Keratinocyte (primary cell): ENCODE results near the gene RAD51AP2. TPM values are rescaled to one million over a fixed set of nuclear protein-coding genes. Genes with fewer than 3 reads are reported as not detected.

Source experiments
- DNase-seq: peaks from one replicate; pipeline ENCODE4 v3.0.0-alpha.2; 2011; ENCODE audit warnings: low read depth, missing footprints, low spot score
- FAIRE-seq: peaks from 2 replicates; lab custom pipeline; 2011; peaks lifted over from hg19 to GRCh38; lab: Jason Lieb, UNC
- H2AFZ ChIP-seq: 2 replicates; pipeline ENCODE4 v1.6.0; 2012; ENCODE audit warnings: low read length, control low read depth, inconsistent platforms; ENCODE audit not compliant: control insufficient read depth
- H3K27ac ChIP-seq: 2 replicates; pipeline ENCODE4 v1.5.1; 2011; ENCODE audit warnings: low read length; ENCODE audit not compliant: control insufficient read depth, insufficient read depth
- H3K27me3 ChIP-seq: 3 replicates; pipeline ENCODE4 v1.6.0; 2011; ENCODE audit warnings: low read length; ENCODE audit not compliant: control insufficient read depth, insufficient read depth; ENCODE audit errors: extremely low read depth
- H3K36me3 ChIP-seq, 2 experiments: 2 replicates in 1 of 2; 3 replicates in 1 of 2; pipeline ENCODE4 v1.5.1; 2011; ENCODE audit warnings: low read length in 2 of 2, mild to moderate bottlenecking in 1 of 2; ENCODE audit not compliant: control insufficient read depth in 2 of 2, insufficient read depth in 2 of 2; ENCODE audit errors: extremely low read depth in 1 of 2
- H3K4me1 ChIP-seq: 3 replicates; pipeline ENCODE4 v1.5.1; 2011; ENCODE audit warnings: low read length; ENCODE audit not compliant: control insufficient read depth, insufficient read depth; ENCODE audit errors: extremely low read depth
- H3K4me2 ChIP-seq: 3 replicates; pipeline ENCODE4 v1.6.0; 2011; ENCODE audit warnings: low read depth, low read length; ENCODE audit not compliant: control insufficient read depth, insufficient read depth; ENCODE audit errors: extremely low read depth
- H3K4me3 ChIP-seq, 3 experiments: fragments of 200-600 bp in 1 of 3; sonication (generic) in 1 of 3; 2 replicates in 2 of 3; 3 replicates in 1 of 3; pipeline ENCODE4 v1.5.1; 2011 to 2016; ENCODE audit warnings: low read length in 3 of 3, mild to moderate bottlenecking in 3 of 3, control low read depth in 2 of 3, inconsistent platforms in 1 of 3, low read depth in 1 of 3, mixed read lengths in 1 of 3, mixed run types in 1 of 3, moderate library complexity in 1 of 3; ENCODE audit not compliant: control insufficient read depth in 2 of 3, insufficient read depth in 2 of 3; ENCODE audit errors: extremely low read depth in 1 of 3
- H3K79me2 ChIP-seq: 2 replicates; pipeline ENCODE4 v1.6.0; 2012; ENCODE audit warnings: low read length; ENCODE audit not compliant: control insufficient read depth, insufficient read depth
- H3K9ac ChIP-seq: 3 replicates; pipeline ENCODE4 v1.6.0; 2011; ENCODE audit warnings: low read length; ENCODE audit not compliant: control insufficient read depth, insufficient read depth; ENCODE audit errors: extremely low read depth
- H3K9me1 ChIP-seq: 3 replicates; pipeline ENCODE4 v1.6.0; 2011; ENCODE audit warnings: low read length; ENCODE audit not compliant: control insufficient read depth, insufficient read depth; ENCODE audit errors: extremely low read depth
- H3K9me3 ChIP-seq: 2 replicates; pipeline ENCODE4 v1.5.1; 2012; ENCODE audit warnings: low read depth, low read length; ENCODE audit not compliant: control insufficient read depth
- H4K20me1 ChIP-seq: 3 replicates; pipeline ENCODE4 v1.6.0; 2011; ENCODE audit warnings: low read length; ENCODE audit not compliant: control insufficient read depth, insufficient read depth; ENCODE audit errors: extremely low read depth
- CTCF ChIP-seq, 3 experiments: IDR thresholded peaks in 1 of 3; conservative IDR thresholded peaks in 1 of 3; optimal IDR thresholded peaks in 1 of 3; 2 replicates in 2 of 3; 3 replicates in 1 of 3; pipeline versions ENCODE3 to v1.5.1; 2011; ENCODE audit warnings: low read length in 3 of 3, mild to moderate bottlenecking in 3 of 3, moderate library complexity in 2 of 3, control low read depth in 1 of 3, inconsistent platforms in 1 of 3; ENCODE audit not compliant: insufficient read depth in 2 of 3; ENCODE audit errors: extremely low read depth in 1 of 3
- EZH2 ChIP-seq: IDR thresholded peaks from one replicate; pipeline ENCODE4 v1.6.1; 2012; ENCODE audit warnings: inconsistent platforms, mild to moderate bottlenecking, low read length, moderate library complexity
- dilution Hi-C: fragments of 300-500 bp; cut with MboI; formaldehyde crosslinking; loops from one replicate; pipeline ENCODE4 v1.7.0; 2020; ENCODE audit warnings: low sequenced_read_pairs; ENCODE audit not compliant: extremely low pct_ligation_motif_present
- polyA plus RNA-seq, 5 experiments: library from polyadenylated mRNA; depleted of rRNA in 3 of 5; stranded (reverse) in 3 of 5; stranded (forward) in 1 of 5; unstranded in 1 of 5; fragments of >200 nt; gene quantifications; 1 replicate in 1 of 5; 2 replicates in 3 of 5; 3 replicates in 1 of 5; pipeline versions ENCODE4 v1.2.1 to v1.2.3, GENCODE V29; 2011 to 2012; ENCODE audit warnings: missing spikeins in 2 of 5, low read depth in 1 of 5, low replicate concordance in 1 of 5

RAD51AP2 gene
- polyA plus RNA-seq, 1 donor (not counting 4 experiments of a cell fraction or from before 2014, with no cell fraction given), result 0.12 TPM

DNA sequence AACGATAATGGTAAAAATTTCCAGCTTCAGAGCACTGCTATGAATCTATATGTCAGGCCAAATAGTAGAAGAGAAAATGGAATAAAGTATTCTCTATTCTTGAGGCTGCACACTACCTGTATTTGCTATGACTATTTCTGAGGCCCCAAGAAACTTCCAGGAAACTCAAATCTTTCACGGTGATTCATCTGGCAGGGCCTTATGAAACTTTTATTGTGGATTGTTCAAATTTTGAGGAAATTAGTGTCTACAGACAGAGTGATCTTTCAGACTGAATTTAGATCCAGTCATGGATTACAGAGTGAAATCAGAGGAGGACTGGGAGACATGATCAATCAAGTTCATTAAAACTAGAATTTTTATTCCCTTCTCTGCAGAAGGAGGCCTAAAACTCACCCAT, 18.2 kb upstream of the RAD51AP2 start:
- Histone ChIP-seq H3K9ac (no peak overlapping the region), H3K27ac (no peak overlapping the region), H3K9me3 (no peaks in the 10 kb centered on the region), H3K4me2 (no peak overlapping the region), H3K4me3 (no peak overlapping the region), H3K9me1 (no peaks in the 10 kb centered on the region), H3K27me3 (no peaks in the 10 kb centered on the region), H3K79me2 (no peaks in the 10 kb centered on the region), H2AFZ (no peak overlapping the region), H3K36me3 (no peaks in the 10 kb centered on the region), H3K4me1 (peaks cover 17% of the 10 kb centered on the region), H4K20me1 (no peaks in the 10 kb centered on the region)
- FAIRE-seq (no peak), DNase-seq (no peak)
- TF ChIP-seq EZH2 (no peak), CTCF (optimal IDR thresholded peaks at IDR 0.05 in 1 of 3, IDR thresholded peaks at IDR 0.05 in 1 of 3, conservative IDR thresholded peaks at IDR 0.05 in 1 of 3; ENCODE audit: extremely low read depth in 1 of 3, insufficient read depth in 2 of 3, low read length in 3 of 3) (no peak)
- dilution Hi-C loops, result no loop called here

DNA sequence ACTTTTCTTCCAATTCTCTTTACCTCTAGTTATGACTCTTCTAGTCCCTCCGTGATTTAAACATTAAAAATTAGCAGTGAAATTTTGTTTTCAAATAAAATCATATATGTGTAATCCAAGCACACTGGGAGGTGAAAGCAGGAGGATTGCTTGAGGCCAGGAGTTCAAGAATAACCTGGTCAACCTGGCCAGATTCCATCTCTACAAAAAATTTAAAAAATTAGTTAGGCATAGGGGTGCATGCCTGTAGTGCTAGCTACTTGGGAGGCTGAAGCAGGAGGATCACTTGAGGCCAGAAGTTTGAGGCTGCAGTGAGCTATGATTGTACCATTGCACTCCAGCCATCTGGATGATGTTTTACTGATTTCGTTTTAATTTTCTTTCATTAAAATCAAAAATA, 15.3 kb upstream of the RAD51AP2 start:
- no peak overlapping the region for H3K4me3 ChIP-seq
- H3K27me3 ChIP-seq, result no peaks in the 10 kb centered on the region
- no peaks in the 10 kb centered on the region for H3K9me3 ChIP-seq
- H4K20me1 ChIP-seq, result no peaks in the 10 kb centered on the region
- no peak overlapping the region for H3K27ac ChIP-seq
- no peak overlapping the region for H3K9ac ChIP-seq
- FAIRE-seq (no peak), DNase-seq (no peak)
- H3K4me1 ChIP-seq, result peaks cover 19% of the 10 kb centered on the region
- no peak overlapping the region for H2AFZ ChIP-seq
- TF ChIP-seq CTCF (optimal IDR thresholded peaks at IDR 0.05 in 1 of 3, IDR thresholded peaks at IDR 0.05 in 1 of 3, conservative IDR thresholded peaks at IDR 0.05 in 1 of 3; ENCODE audit: extremely low read depth in 1 of 3, insufficient read depth in 2 of 3, low read length in 3 of 3) (no peak), EZH2 (no peak)
- H3K4me2 ChIP-seq, result no peak overlapping the region
- dilution Hi-C loops, result no loop called here
- no peaks in the 10 kb centered on the region for H3K9me1 ChIP-seq
- H3K79me2 ChIP-seq, result no peaks in the 10 kb centered on the region
- no peaks in the 10 kb centered on the region for H3K36me3 ChIP-seq
